Adrenal gland (tissue), 12 donors: ENCODE measurements around the gene TAGLN2. TPM values are rescaled to one million over a fixed set of nuclear protein-coding genes. Genes with fewer than 3 reads are reported as not detected.
A peak's percentile ranks its signal among the peaks of the same experiment; 100 is the strongest.

ENCODE experiments used
- DNase-seq, 7 donors: peaks; one replicate each; pipeline ENCODE4 v3.0.0-alpha.2; 2019 to 2020
- H3K27ac ChIP-seq, 5 donors: fragments of 200-600 bp; sonication (generic) in 4 of 5; 1 replicate in 3 of 5; 2 replicates in 2 of 5; pipeline versions ENCODE4 v1.5.1 to v1.8.0; 2016 to 2020; ENCODE audit warnings: mild to moderate bottlenecking in 1 of 5
- H3K27me3 ChIP-seq: fragments of 200-600 bp; 2 replicates; pipeline ENCODE4 v1.8.0; 2021
- H3K36me3 ChIP-seq, 2 donors: fragments of 200-600 bp; replicated peaks in 1 of 2; 1 replicate in 1 of 2; 2 replicates in 1 of 2; pipeline versions ENCODE4 v1.5.1 to v1.8.0; 2018 to 2022
- H3K4me1 ChIP-seq, 2 donors: fragments of 200-600 bp; replicated peaks in 1 of 2; 1 replicate in 1 of 2; 2 replicates in 1 of 2; pipeline versions ENCODE4 v1.5.1 to v1.8.0; 2018 to 2021
- H3K4me3 ChIP-seq, 4 donors: fragments of 200-600 bp; sonication (generic) in 3 of 4; one replicate each; pipeline ENCODE4 v1.5.1; 2016 to 2018
- H3K9me3 ChIP-seq, 3 donors: fragments of 200-600 bp; sonication (generic) in 1 of 3; replicated peaks in 1 of 3; 1 replicate in 2 of 3; 2 replicates in 1 of 3; pipeline versions ENCODE4 v1.5.1 to v1.8.0; 2016 to 2021
- CTCF ChIP-seq, 6 experiments: fragments of 450-650 bp in 4 of 6; fragments of 200-600 bp in 2 of 6; sonication (generic) in 1 of 6; IDR thresholded peaks; 1 replicate in 5 of 6; 2 replicates in 1 of 6; pipeline versions ENCODE4 v1.5.1 to v1.8.0; 2016 to 2021; ENCODE audit warnings: antibody characterized with exemption in 6 of 6, mild to moderate bottlenecking in 2 of 6, moderate library complexity in 1 of 6
- POLR2A ChIP-seq, 2 donors: fragments of 450-650 bp; IDR thresholded peaks; one replicate each; pipeline ENCODE4 v1.6.1; 2017; ENCODE audit warnings: antibody characterized with exemption in 2 of 2, mild to moderate bottlenecking in 2 of 2, moderate library complexity in 1 of 2
- WGBS, 4 donors: extraction: QIAGEN DNeasy Blood & Tissue Kit in 2 of 4; methylation state at CpG; one replicate each; pipeline versions ENCODE4 v1.1.5 to v1.1.7; 2013 to 2017; 5-methylcytosine and 5-hydroxymethylcytosine counted together
- intact Hi-C, 2 donors: fragments of 100-400 bp; cut with DNase I; formaldehyde crosslinking; loops; one replicate each; pipeline versions ENCODE4 v1.14.1 to v1.15.0; 2022 to 2023
- polyA plus RNA-seq, 3 donors: library from polyadenylated mRNA; stranded (reverse); fragments of 200-250 nt in 2 of 3; fragments of 350-450 nt in 1 of 3; fragmentation: Illumina TruSeq in 1 of 3; extraction: RNeasy Lipid Tissue Mini Kit (QIAGEN cat#74804) in 1 of 3; gene quantifications; one replicate each; pipeline ENCODE4 v1.2.3, GENCODE V29; 2013 to 2014
- total RNA-seq, 9 donors: library from RNA; depleted of rRNA in 4 of 9; stranded (reverse); fragments of >200 nt in 4 of 9; fragments of 120-200 nt in 1 of 9; fragmentation: NEBNext Ultra II Directional in 1 of 9; extraction: Animal tissue kit (Norgen Biotek cat#: 25700) in 1 of 9; gene quantifications; one replicate each; pipeline versions ENCODE4 v1.1.0 to v1.2.4, GENCODE V29; 2013 to 2023
- donor health status: healthy with polysubstance abuse.
- donor health status: Bipolar disorder and iron deficiency.
- donor health status: DM: yes; HTN: yes; CAD: no.
- donor health status: DM: no; HTN: no; CAD: no.
- donor health status: DM: no; HTN: no; CAD: no.
- donor health status: DM: yes; HTN: yes; CAD: no.

TAGLN2 gene
- total and polyA plus RNA-seq, 12 donors = 42.3 to 215 (median 143) TPM

- Histone ChIP-seq H3K4me3 (no peak overlapping the region), H3K4me1 (peaks cover 0 to 5% of the 10 kb centered on the region in 2 donors), H3K9me3 (no peaks in the 10 kb centered on the region), H3K36me3 (no peaks in the 10 kb centered on the region), H3K27ac (no peak overlapping the region), H3K27me3 (peaks cover 11% of the 10 kb centered on the region)
- 38 to 51% (median 43%) methylated on average over 4 of the region's 4 CpGs for WGBS, 4 donors
- TF ChIP-seq POLR2A (IDR thresholded peaks at IDR 0.05) (no peak), CTCF (IDR thresholded peaks at IDR 0.05) (no peak)
- no peak for DNase-seq
- intact Hi-C loops = no loop called here
These were observed 11.9 kb upstream of the TAGLN2 start for GRCh38 chr1:159937054-159937750.

DNA sequence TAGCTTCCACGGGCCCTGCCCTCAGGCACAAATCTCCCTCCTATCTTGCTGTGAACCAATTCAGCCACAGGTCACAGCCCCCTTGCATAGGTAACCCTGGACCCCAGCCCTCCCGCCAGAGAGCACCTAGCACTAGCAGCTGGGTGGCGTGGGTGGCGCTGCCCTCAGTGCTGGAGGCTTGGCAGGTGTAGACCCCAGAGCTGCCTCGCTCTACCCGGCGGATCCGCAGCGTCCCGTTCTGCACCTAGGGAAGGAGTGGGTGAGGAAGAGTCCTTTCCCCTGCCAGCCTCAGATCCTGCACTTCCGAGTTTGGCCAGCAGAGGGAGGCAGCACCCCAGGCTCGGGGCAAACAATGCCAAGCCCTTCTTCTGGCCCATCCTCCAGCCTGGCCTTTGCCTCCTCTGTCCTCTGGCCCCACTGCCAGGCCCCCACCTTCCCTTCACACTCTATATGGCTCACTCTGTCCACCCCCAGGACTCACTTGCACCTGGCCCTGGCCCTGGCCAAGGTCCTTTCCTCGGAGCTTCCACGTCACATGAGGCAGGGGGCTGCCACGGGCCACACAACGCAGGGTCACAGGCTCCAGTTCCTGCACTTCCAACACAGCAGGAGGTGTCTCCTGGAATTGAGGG lies 11.1 kb upstream of the TAGLN2 start:
- WGBS, 4 donors = 25 to 64% (median 29%) methylated on average over 5 to 16 of the region's 16 CpGs
- peak; percentile 60 to 80 (median 66) for DNase-seq
- TF ChIP-seq POLR2A (IDR thresholded peaks at IDR 0.05) (no peak), CTCF (IDR thresholded peaks at IDR 0.05) (peak; percentile 94 to 98 (median 97))

DNA sequence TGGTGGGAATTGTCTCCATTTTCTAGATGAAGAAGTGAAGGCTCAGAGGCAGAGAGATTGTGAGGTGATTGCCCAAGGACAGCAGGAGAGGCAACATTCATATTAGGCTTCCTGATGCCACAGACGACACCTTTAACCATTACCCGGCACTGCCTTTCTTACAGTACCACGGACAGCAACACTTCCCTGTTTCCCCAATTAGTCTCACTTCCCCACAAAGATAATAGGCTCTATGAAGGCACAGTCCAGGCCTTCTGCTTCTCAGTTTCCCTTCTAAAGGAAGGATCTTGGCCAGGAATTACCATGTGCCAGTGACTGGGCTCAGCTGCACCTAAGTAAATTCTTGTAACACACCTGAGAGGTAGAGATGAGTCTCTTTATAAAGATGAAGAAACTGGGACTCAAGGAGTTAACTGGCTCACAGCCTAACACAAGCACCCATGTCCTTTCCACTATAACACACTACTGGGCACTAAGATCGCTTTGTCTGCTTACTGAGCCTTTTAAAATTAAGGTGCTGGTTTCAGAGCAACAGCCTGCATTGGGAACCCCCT lies 10.5 kb upstream of the TAGLN2 start:
- TF ChIP-seq POLR2A (IDR thresholded peaks at IDR 0.05) (no peak), CTCF (IDR thresholded peaks at IDR 0.05) (no peak)
- no peaks in the 10 kb centered on the region for H3K9me3 ChIP-seq
- peaks cover 11% of the 10 kb centered on the region for H3K27me3 ChIP-seq
- intact Hi-C loops = loop anchor here in 1 of 2 donors (1.0 kb wide), 1 partner anchor 72 kb away; no protein-coding TSS in a partner anchor
- no peak overlapping the region for H3K27ac ChIP-seq
- no peak for DNase-seq
- no peaks in the 10 kb centered on the region for H3K36me3 ChIP-seq
- 60 to 71% (median 61%) methylated on average over 4 of the region's 4 CpGs for WGBS, 4 donors
- peaks cover 0 to 5% of the 10 kb centered on the region in 2 donors for H3K4me1 ChIP-seq
- H3K4me3 ChIP-seq = no peak overlapping the region

More for the DNA sequence above, 11.1 kb upstream of the TAGLN2 start:
- H3K27ac ChIP-seq = no peak overlapping the region
- intact Hi-C loops = loop anchor here in 1 of 2 donors (1.0 kb wide), 1 partner anchor 71 kb away; no protein-coding TSS in a partner anchor
- H3K9me3 ChIP-seq = no peaks in the 10 kb centered on the region
- H3K27me3 ChIP-seq = peaks cover 11% of the 10 kb centered on the region
- no peaks in the 10 kb centered on the region for H3K36me3 ChIP-seq
- H3K4me3 ChIP-seq = no peak overlapping the region
- peaks cover 0 to 5% of the 10 kb centered on the region in 2 donors for H3K4me1 ChIP-seq

- 73 to 89% (median 87%) methylated on average over 11 of the region's 11 CpGs for WGBS, 4 donors
- H3K4me1 ChIP-seq = peaks cover 0 to 5% of the 10 kb centered on the region in 2 donors
- TF ChIP-seq POLR2A (IDR thresholded peaks at IDR 0.05) (no peak), CTCF (IDR thresholded peaks at IDR 0.05) (no peak)
- no peaks in the 10 kb centered on the region for H3K9me3 ChIP-seq
- H3K4me3 ChIP-seq = no peak overlapping the region
- intact Hi-C loops = no loop called here
- H3K36me3 ChIP-seq = no peaks in the 10 kb centered on the region
- no peak overlapping the region for H3K27ac ChIP-seq
- no peak for DNase-seq
- H3K27me3 ChIP-seq = peaks cover 11% of the 10 kb centered on the region
These were observed 10.0 kb upstream of the TAGLN2 start for GRCh38 chr1:159935305-159935704.
